ENCODE results near the gene CHRM4.

CHRM4 gene

GRCh38 chr11:46336563-46337180 lies 54.9 kb downstream of the CHRM4 start:
- no peak overlapping the region for H3K4ac ChIP-seq (ENCODE audit: low read length)
- H3K36me3 ChIP-seq (replicated peaks in 1 of 2; ENCODE audit: control insufficient read depth in 2 of 2, insufficient read depth in 2 of 2, low read length in 2 of 2): no peaks in the 10 kb centered on the region
- H2AFZ ChIP-seq (ENCODE audit: low read length): no peak overlapping the region
- no peaks in the 10 kb centered on the region for H3K9me3 ChIP-seq (replicated peaks in 1 of 2; ENCODE audit: control insufficient read depth in 2 of 2, insufficient read depth in 1 of 2, low read depth in 1 of 2, low read length in 2 of 2)
- peaks cover 32 to 35% of the 10 kb centered on the region in 2 donors for H3K4me1 ChIP-seq (ENCODE audit: control insufficient read depth in 2 of 2, insufficient read depth in 1 of 2, low read depth in 1 of 2, low read length in 2 of 2)
- no peak for DNase-seq (ENCODE audit: low spot score)
- no peak overlapping the region for H3K18ac ChIP-seq (ENCODE audit: low read length)
- peaks cover 0 to 24% (median 11%) of the 10 kb centered on the region in 3 experiments for H3K27me3 ChIP-seq (ENCODE audit: control insufficient read depth in 3 of 3, insufficient read depth in 3 of 3, low read depth in 1 of 3, low read length in 3 of 3)
- H2BK15ac ChIP-seq (ENCODE audit: low read length): peak overlapping the region; percentile 2
- H2BK120ac ChIP-seq (ENCODE audit: low read depth, low read length): no peak overlapping the region
- H3K4me3 ChIP-seq (ENCODE audit: low read length in 2 of 2): no peak overlapping the region
- no peak overlapping the region for H2BK12ac ChIP-seq (ENCODE audit: low read length)
- no peak overlapping the region for H3K14ac ChIP-seq (ENCODE audit: low read length)
- H4K91ac ChIP-seq (ENCODE audit: low read depth, low read length, poor library complexity): no peak overlapping the region
- H2BK5ac ChIP-seq (ENCODE audit: low read length): no peak overlapping the region
- H3K23ac ChIP-seq (ENCODE audit: low read depth, low read length, poor library complexity): peak overlapping the region; percentile 60
- no peaks in the 10 kb centered on the region for H3K79me1 ChIP-seq (ENCODE audit: low read depth, low read length)
- no peak overlapping the region for H3K4me2 ChIP-seq (ENCODE audit: insufficient read depth, low read length, poor library complexity, severe bottlenecking)
- H4K8ac ChIP-seq (ENCODE audit: low read depth, low read length): no peak overlapping the region
- no CpG with 5 or more reads among the region's 12 CpGs for WGBS, 2 donors (ENCODE audit: extremely low coverage in 2 of 2, insufficient read length in 2 of 2, insufficient replicate concordance in 1 of 2)
- H3K9ac ChIP-seq (ENCODE audit: low read depth, low read length, poor library complexity): no peak overlapping the region
- H2AK5ac ChIP-seq (ENCODE audit: low read depth, low read length): no peak overlapping the region
- no peak overlapping the region for H3K27ac ChIP-seq (replicated peaks; ENCODE audit: low read length)

- WGBS, 2 donors (ENCODE audit: extremely low coverage in 2 of 2, insufficient read length in 2 of 2, insufficient replicate concordance in 1 of 2): no CpG with 5 or more reads among the region's 11 CpGs
- no peak for DNase-seq (ENCODE audit: low spot score)
- H3K23ac ChIP-seq (ENCODE audit: low read depth, low read length, poor library complexity): no peak overlapping the region
- H3K4ac ChIP-seq (ENCODE audit: low read length): no peak overlapping the region
- H2BK120ac ChIP-seq (ENCODE audit: low read depth, low read length): no peak overlapping the region
- H2AFZ ChIP-seq (ENCODE audit: low read length): peak overlapping the region; percentile 72
- peak overlapping the region; percentile 76 for H3K18ac ChIP-seq (ENCODE audit: low read length)
- peak overlapping the region; percentile 10 for H2BK5ac ChIP-seq (ENCODE audit: low read length)
- H4K91ac ChIP-seq (ENCODE audit: low read depth, low read length, poor library complexity): no peak overlapping the region
- no peaks in the 10 kb centered on the region for H3K36me3 ChIP-seq (replicated peaks in 1 of 2; ENCODE audit: control insufficient read depth in 2 of 2, insufficient read depth in 2 of 2, low read length in 2 of 2)
- H2AK5ac ChIP-seq (ENCODE audit: low read depth, low read length): peak overlapping the region; percentile 16
- no peak overlapping the region for H3K9ac ChIP-seq (ENCODE audit: low read depth, low read length, poor library complexity)
- no peaks in the 10 kb centered on the region for H3K79me1 ChIP-seq (ENCODE audit: low read depth, low read length)
- no peak overlapping the region for H3K4me2 ChIP-seq (ENCODE audit: insufficient read depth, low read length, poor library complexity, severe bottlenecking)
- no peak overlapping the region for H3K4me3 ChIP-seq (ENCODE audit: low read length in 2 of 2)
- peaks cover 0 to 30% (median 11%) of the 10 kb centered on the region in 3 experiments for H3K27me3 ChIP-seq (ENCODE audit: control insufficient read depth in 3 of 3, insufficient read depth in 3 of 3, low read depth in 1 of 3, low read length in 3 of 3)
- H3K4me1 ChIP-seq (ENCODE audit: control insufficient read depth in 2 of 2, insufficient read depth in 1 of 2, low read depth in 1 of 2, low read length in 2 of 2): peaks cover 38 to 39% of the 10 kb centered on the region in 2 donors
- H3K9me3 ChIP-seq (replicated peaks in 1 of 2; ENCODE audit: control insufficient read depth in 2 of 2, insufficient read depth in 1 of 2, low read depth in 1 of 2, low read length in 2 of 2): no peaks in the 10 kb centered on the region
- no peak overlapping the region for H2BK15ac ChIP-seq (ENCODE audit: low read length)
- H3K14ac ChIP-seq (ENCODE audit: low read length): no peak overlapping the region
- H3K27ac ChIP-seq (replicated peaks; ENCODE audit: low read length): no peak overlapping the region
- no peak overlapping the region for H4K8ac ChIP-seq (ENCODE audit: low read depth, low read length)
- no peak overlapping the region for H2BK12ac ChIP-seq (ENCODE audit: low read length)
Observed at GRCh38 chr11:46335890-46336562, 55.5 kb downstream of the CHRM4 start.

GRCh38 chr11:46335271-46335670 lies 56.3 kb downstream of the CHRM4 start:
- Histone ChIP-seq H2BK5ac (ENCODE audit: low read length) (no peak overlapping the region), H3K18ac (ENCODE audit: low read length) (no peak overlapping the region), H2BK120ac (ENCODE audit: low read depth, low read length) (no peak overlapping the region), H3K27me3 (ENCODE audit: control insufficient read depth in 3 of 3, insufficient read depth in 3 of 3, low read depth in 1 of 3, low read length in 3 of 3) (peaks cover 0 to 30% (median 11%) of the 10 kb centered on the region in 3 experiments), H2BK15ac (ENCODE audit: low read length) (no peak overlapping the region), H4K8ac (ENCODE audit: low read depth, low read length) (no peak overlapping the region), H3K4me2 (ENCODE audit: insufficient read depth, low read length, poor library complexity, severe bottlenecking) (no peak overlapping the region), H3K4ac (ENCODE audit: low read length) (no peak overlapping the region), H3K4me3 (ENCODE audit: low read length in 2 of 2) (no peak overlapping the region), H2AK5ac (ENCODE audit: low read depth, low read length) (peak overlapping the region; percentile 8), H3K9ac (ENCODE audit: low read depth, low read length, poor library complexity) (no peak overlapping the region), H3K14ac (ENCODE audit: low read length) (no peak overlapping the region), H3K27ac (replicated peaks; ENCODE audit: low read length) (no peak overlapping the region), H4K91ac (ENCODE audit: low read depth, low read length, poor library complexity) (no peak overlapping the region), H3K36me3 (replicated peaks in 1 of 2; ENCODE audit: control insufficient read depth in 2 of 2, insufficient read depth in 2 of 2, low read length in 2 of 2) (no peaks in the 10 kb centered on the region), H3K4me1 (ENCODE audit: control insufficient read depth in 2 of 2, insufficient read depth in 1 of 2, low read depth in 1 of 2, low read length in 2 of 2) (peaks cover 45 to 47% of the 10 kb centered on the region in 2 donors), H2BK12ac (ENCODE audit: low read length) (peak overlapping the region; percentile 8), H3K23ac (ENCODE audit: low read depth, low read length, poor library complexity) (no peak overlapping the region), H3K79me1 (ENCODE audit: low read depth, low read length) (no peaks in the 10 kb centered on the region), H3K9me3 (replicated peaks in 1 of 2; ENCODE audit: control insufficient read depth in 2 of 2, insufficient read depth in 1 of 2, low read depth in 1 of 2, low read length in 2 of 2) (no peaks in the 10 kb centered on the region), H2AFZ (ENCODE audit: low read length) (peak overlapping the region; percentile 72)
- no peak for DNase-seq (ENCODE audit: low spot score)
- WGBS, 2 donors (ENCODE audit: extremely low coverage in 2 of 2, insufficient read length in 2 of 2, insufficient replicate concordance in 1 of 2): no CpG with 5 or more reads among the region's 6 CpGs

GRCh38 chr11:46334211-46334610 lies 57.4 kb downstream of the CHRM4 start:
- no peak overlapping the region for H3K27ac ChIP-seq (replicated peaks; ENCODE audit: low read length)
- no peak for DNase-seq (ENCODE audit: low spot score)
- peak overlapping the region; percentile 11 for H2BK12ac ChIP-seq (ENCODE audit: low read length)
- H2BK15ac ChIP-seq (ENCODE audit: low read length): peak overlapping the region; percentile 76
- no peak overlapping the region for H3K14ac ChIP-seq (ENCODE audit: low read length)
- no peak overlapping the region for H2BK120ac ChIP-seq (ENCODE audit: low read depth, low read length)
- no peak overlapping the region for H4K91ac ChIP-seq (ENCODE audit: low read depth, low read length, poor library complexity)
- H2BK5ac ChIP-seq (ENCODE audit: low read length): no peak overlapping the region
- H3K4me2 ChIP-seq (ENCODE audit: insufficient read depth, low read length, poor library complexity, severe bottlenecking): no peak overlapping the region
- WGBS, 2 donors (ENCODE audit: extremely low coverage in 2 of 2, insufficient read length in 2 of 2, insufficient replicate concordance in 1 of 2): no CpG with 5 or more reads among the region's 3 CpGs
- peaks cover 0 to 30% (median 11%) of the 10 kb centered on the region in 3 experiments for H3K27me3 ChIP-seq (ENCODE audit: control insufficient read depth in 3 of 3, insufficient read depth in 3 of 3, low read depth in 1 of 3, low read length in 3 of 3)
- H2AFZ ChIP-seq (ENCODE audit: low read length): no peak overlapping the region
- H3K4me3 ChIP-seq (ENCODE audit: low read length in 2 of 2): no peak overlapping the region
- H3K18ac ChIP-seq (ENCODE audit: low read length): no peak overlapping the region
- H3K4me1 ChIP-seq (ENCODE audit: control insufficient read depth in 2 of 2, insufficient read depth in 1 of 2, low read depth in 1 of 2, low read length in 2 of 2): peaks cover 44 to 46% of the 10 kb centered on the region in 2 donors
- no peaks in the 10 kb centered on the region for H3K36me3 ChIP-seq (replicated peaks in 1 of 2; ENCODE audit: control insufficient read depth in 2 of 2, insufficient read depth in 2 of 2, low read length in 2 of 2)
- no peaks in the 10 kb centered on the region for H3K79me1 ChIP-seq (ENCODE audit: low read depth, low read length)
- H3K9ac ChIP-seq (ENCODE audit: low read depth, low read length, poor library complexity): no peak overlapping the region
- no peak overlapping the region for H3K23ac ChIP-seq (ENCODE audit: low read depth, low read length, poor library complexity)
- no peaks in the 10 kb centered on the region for H3K9me3 ChIP-seq (replicated peaks in 1 of 2; ENCODE audit: control insufficient read depth in 2 of 2, insufficient read depth in 1 of 2, low read depth in 1 of 2, low read length in 2 of 2)
- no peak overlapping the region for H3K4ac ChIP-seq (ENCODE audit: low read length)
- H4K8ac ChIP-seq (ENCODE audit: low read depth, low read length): no peak overlapping the region
- H2AK5ac ChIP-seq (ENCODE audit: low read depth, low read length): peak overlapping the region; percentile 73

All from neuronal stem cell (in vitro differentiated cells).